NCI-H69 (cell line): Measurements from ENCODE around the gene TJP2.
"Not testable (repeated sequence)": the region's sequence is repeated elsewhere in the genome, so short reads cannot be mapped to it uniquely, and the experiment has no call there.

ENCODE experiments used
- DNase-seq: peaks from one replicate; lab custom pipeline; 2025; lab: John Stamatoyannopoulos, UW

TJP2 gene

DNA sequence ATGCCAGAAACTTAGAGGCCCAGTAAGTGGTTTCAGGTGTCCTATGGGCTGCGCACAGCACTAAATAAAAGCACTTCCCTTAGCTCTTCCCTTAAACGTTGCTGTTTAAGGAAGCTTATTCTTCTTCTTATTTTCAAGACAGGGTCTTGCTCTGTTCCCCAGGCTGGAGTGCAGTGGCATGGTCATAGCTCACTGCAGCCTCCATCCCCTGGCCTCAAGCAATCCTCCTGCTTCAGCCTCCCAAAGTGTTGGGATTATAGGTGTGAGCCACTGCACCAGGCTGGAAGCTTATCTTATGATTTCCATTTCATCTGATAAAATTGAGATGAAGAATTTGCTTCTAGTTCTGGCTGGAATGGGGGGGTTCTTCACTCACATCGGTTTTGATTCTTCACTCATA is 15.6 kb upstream of the TJP2 start:
- no peak for DNase-seq

DNA sequence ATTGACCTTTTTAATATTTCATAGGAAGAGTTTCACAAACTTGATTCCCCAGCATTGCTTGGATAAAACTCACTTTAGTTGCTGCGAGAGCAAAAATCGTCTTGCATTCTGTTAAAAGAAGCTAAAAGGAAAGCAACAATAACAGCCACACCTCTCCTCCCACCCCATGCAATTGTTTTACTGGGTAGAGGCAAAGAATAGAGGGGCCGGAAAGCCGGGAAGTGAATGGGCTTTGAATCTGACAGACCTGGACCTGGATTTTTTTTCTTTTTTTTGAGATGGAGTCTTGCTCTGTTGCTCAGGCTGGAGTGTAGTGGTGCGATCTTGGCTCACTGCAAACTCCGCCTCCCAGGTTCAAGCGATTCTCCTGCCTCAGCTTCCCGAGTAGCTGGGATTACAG is 9.5 kb upstream of the TJP2 start:
- not testable (repeated sequence) for DNase-seq

DNA sequence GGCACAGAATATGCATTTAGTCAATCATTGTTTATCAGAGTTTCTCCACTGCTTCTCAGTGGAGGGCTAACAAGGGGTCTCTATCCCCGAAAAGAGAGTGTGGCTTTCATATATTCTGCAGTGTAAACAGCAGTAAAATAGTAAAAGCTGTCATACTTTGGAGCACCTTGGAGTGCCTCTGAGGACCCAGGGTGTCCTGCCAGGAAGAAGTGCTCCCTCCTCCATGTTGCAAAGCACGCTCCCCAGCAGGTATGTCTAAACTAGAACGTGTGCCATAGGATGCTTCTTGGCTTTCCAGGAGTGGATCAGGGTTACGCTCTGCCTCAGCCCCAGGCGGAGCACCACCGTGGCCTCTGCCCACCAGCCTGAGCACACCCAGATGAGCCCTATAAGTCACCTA is 8.5 kb upstream of the TJP2 start:
- no peak for DNase-seq

DNA sequence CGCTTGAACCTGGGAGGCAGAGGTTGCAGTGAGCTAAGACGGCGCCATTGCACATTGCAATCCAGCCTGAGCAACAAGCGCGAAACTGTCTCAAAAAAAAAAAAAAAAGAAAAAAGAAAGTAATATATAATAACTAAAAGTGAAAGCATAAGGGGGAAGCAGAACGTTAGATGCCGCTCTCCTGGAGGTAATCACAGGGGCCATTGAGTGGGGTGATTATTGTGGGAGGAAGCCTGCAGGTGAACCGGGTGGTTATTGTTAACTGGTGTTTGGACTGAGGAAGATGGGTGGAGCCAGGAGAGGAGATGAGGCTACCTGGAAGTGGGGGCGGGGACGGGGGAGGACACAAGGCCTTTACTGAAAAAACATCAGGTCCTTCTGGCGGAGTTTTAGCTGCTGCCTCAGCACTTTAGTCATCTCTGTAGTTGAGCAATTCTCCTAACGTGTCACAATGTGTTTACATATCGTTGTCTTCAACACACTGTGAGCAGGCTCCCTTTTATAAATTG is 5.3 kb upstream of the TJP2 start:
- peak; percentile 91 for DNase-seq

DNA sequence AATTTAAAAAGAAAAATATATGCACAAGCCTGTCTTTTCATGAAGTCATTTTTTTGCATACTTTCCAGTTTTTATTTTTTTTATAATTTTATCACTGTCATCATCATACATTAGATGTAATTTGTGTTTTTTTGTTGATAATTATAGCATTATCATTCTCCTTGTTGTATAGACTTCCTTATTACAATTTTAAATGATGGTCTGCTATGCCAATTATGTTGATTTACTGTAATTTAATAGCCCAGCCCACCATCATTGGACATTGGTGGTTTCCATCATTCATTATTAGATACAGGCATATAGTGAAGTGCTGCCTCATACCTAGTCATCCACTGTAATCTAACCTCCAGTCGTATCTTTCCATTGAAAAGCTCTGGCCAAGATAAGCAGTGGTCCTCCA is 3.8 kb upstream of the TJP2 start:
- DNase-seq: no peak

DNA sequence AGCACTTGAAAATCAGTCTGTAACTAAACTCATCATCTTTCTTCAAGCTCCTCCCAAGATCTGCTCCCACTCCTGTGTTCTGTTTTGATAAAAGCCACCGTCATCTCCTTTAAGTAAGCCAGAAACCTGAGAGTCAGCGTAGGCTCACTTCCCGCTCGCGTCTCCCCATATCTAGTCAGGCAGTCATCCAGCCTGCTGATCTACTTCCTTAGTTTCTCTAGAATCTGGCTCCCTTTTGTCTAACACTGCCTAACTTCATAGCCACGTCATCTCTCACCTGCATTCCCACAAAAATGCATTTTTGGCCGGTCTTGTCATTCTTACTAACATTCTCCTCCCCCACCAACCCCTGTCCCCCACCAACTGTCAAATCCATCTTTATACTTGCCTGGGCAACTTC is 3.0 kb upstream of the TJP2 start:
- no peak for DNase-seq

DNA sequence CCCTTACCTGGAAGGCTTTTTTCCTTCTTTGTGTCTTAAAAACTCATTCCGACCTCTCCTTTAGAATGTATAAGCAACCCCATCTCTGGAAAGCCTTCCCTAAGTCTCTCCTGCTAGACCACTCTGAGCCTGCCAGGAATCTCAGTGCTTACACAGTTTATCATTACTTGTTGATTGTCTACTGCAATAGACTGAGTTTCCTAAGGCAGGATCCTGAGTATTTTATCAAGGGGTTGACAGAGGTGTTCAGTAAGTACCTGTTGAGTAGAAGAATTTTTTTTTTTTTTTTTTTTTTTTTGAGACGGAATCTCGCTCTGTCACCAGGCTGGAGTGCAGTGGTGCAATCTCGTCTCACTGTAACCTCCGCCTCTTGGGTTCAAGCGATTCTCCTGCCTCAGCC is 2.6 kb upstream of the TJP2 start:
- no peak for DNase-seq

DNA sequence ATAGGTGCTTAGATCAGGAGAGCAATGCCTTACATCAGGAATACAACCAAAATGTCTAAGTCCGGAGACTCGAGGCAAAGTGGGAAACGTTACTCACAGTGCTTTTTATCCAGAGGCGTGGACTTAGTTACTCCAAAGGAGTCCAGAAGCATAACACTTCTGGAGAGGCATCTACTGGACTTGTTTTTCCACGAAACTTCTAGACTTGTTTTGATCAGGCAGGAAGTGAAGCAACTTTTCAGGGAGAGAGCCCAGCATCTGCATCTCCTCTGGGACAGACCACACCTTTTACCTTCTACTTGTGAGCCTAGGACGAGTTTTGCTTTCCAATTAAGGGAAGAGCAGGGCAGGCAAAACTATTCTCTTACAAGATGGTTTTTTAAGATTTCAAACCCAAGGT is 1.2 kb upstream of the TJP2 start:
- no peak for DNase-seq

DNA sequence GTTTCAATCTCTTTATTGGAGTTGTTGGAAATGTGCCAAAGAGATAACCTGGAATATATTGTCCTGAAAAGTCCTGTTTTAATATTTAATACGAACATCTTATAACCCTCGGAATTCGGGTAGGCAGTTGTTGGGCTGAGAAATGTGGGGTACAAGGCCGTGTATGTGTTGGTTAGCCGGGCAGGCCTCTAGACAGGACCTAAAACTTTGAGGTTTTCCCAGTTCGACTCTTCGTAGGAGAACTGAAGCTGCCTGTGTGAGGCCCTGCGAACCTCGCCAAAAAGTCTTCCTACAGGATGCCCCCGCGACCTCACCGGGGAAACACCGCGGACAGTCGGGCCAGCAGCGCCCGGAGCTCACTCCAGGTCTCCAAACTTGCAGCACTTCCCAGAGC is 583 bp upstream of the TJP2 start:
- DNase-seq: no peak

DNA sequence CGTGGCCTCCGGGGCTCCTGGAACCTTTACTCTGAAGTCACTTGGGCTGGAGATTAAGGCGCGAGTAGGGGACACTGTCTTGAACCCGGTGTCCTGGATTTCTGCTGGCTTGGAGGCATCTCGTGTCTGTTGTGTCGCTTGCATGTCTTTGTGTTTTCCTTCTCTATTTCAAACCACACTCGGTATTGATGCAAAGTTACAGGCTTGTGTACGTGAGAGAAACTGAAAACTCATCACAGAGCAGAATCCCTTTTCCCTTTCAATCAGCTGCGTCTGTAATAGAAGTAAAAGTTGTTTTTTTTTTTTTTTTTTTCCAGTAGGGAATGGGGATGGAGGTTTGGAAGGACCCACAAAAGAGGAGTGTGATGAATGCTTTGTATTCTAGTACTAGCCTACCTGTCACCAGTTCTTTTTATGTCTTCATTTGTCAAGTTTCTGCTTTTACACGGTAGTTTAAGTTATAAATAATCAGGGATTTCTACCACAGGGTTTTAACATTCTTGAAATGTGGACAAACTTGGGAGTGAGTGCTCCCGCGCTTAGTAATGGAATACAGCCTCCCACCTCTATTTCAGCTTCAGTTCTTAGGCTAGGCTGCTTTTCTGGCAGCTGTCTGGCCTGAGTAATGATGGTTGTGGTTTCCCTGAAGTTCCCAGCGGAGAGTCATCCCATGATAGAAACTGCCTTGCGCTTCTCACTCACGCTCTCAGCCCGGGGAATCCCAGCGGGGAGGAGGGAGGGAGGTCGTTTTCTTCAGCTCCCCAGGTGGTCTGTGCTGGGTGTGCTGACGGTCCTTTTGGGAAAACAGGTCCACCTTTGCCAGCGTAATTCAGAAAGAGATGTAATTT is 763 bp downstream of the TJP2 start:
- peak; percentile 36 for DNase-seq

DNA sequence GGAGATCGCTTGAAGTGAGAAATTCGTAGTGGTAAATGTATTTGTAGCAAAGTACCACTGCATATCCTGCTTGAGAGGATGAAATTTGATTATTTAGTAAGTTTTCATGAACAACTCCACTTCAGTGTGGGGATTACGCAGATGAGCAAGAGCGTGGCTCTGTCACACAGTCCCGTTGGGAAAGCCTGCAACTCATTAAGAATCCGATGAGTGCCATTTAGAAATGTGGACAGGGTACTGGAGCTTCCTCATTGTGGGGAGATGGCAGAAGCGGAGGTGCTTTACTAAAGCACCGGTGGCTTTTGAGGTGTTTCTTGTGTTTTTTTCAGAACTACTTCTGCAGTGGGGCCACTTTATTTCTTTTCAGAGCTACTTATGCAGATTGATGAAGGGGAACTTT is 1.4 kb downstream of the TJP2 start:
- DNase-seq: no peak

DNA sequence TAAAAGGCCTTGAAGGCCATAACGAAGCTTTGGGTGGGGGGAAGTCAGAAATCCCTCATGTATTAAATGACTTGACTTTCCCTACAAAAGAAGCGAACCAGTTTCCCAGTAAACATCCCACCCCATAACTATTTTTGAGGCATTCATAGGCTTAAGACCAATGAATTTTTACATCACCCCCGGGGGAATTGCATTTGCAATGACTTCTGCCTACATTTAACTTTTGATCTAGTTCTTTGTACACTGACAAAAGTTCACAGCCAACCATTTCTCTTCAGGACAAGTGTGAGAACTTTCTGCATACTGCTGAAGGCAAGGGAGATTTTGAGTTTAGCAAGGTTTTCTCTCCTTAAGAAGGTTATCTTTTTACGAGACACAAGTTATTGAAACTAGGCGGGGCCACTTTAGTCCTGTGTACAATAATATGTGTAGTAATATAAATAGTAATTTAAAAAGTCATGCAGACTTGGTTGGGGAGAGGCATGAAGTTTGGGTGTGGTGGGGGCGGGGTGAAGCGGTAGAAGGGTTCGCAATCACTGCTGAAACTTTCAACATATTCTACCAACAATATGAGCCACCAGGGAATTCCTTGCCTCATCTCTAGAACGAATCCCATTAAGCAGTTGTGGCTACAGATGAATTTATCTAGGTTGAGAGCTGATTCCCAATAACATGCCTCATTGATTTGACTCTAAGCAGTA is 2.5 kb downstream of the TJP2 start:
- no peak for DNase-seq

DNA sequence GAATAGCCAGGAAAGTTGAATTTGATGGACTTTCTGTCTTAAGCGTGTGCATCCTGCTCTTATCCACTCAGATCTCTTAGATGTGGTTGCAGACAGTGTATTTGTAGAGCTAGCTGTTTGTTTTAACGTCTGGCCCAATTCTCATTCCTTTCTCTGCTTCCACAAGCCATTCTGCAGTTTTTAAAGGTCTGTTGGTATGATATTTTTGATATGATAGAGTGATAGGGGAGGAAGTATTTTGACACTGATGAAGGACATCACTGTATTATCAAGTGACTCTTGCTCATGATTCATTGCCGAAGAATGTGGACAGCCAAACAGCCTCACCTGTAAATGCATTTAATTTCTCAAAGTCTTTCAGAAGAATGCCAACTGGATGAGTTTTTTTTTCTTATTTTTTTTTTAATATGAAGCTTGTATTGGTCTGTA is 4.5 kb downstream of the TJP2 start:
- no peak for DNase-seq

DNA sequence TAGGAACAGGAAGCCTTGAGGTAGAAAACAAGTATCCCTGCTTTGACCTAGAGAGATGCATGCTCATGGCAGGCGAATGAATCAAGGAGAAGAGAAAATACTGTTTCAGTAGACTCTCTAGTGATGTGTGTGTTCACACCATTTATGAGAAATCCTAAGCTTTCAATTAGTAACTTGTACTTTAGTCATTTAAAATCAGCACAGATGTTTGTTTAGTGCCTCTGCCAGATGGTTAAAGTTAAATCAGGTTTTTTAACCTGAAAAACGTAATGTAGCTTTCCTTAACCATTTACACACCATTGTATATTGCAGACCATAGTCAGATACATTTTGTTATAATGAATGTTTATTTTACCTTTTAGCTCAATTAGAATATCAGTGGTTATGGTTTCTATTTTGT is 5.0 kb downstream of the TJP2 start:
- peak; percentile 8 for DNase-seq

DNA sequence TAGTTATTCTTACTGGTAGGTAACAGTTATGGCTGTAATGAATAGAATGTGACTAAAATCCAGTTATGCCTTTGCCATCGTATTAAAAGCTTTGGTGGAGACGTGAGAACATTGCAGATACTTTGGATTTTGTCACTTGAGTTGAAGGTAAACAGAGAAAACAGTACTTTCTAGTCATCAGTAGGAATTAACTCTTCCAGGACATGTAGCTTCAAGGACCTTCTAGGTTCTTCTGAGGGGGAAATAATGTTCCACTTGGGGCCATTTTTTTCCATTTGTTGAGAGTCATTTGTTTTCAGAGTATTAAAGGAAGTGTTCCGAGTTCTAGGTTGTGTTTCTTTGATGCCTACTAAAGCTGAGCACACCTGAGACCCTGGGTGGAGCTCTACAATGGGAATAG is 6.1 kb downstream of the TJP2 start:
- no peak for DNase-seq

DNA sequence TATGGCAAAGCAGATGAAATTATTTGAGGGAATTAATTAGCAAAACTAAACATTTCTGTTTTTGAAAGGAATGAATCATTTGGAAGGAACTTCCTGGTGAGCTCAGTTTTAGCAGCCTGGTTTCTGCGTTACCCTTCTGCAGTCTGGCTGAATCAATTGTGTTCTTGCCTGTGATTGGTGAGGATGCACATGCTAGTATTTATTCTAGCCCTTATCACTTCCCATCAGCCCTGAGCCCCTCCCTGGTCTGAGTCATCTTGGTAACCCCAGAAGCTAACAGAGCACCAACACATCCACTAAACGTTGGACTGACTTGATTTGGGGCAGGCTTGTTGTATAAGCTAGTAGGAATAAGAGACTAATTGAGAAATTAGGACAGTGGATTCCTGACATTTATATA is 6.6 kb downstream of the TJP2 start:
- peak; percentile 8 for DNase-seq

DNA sequence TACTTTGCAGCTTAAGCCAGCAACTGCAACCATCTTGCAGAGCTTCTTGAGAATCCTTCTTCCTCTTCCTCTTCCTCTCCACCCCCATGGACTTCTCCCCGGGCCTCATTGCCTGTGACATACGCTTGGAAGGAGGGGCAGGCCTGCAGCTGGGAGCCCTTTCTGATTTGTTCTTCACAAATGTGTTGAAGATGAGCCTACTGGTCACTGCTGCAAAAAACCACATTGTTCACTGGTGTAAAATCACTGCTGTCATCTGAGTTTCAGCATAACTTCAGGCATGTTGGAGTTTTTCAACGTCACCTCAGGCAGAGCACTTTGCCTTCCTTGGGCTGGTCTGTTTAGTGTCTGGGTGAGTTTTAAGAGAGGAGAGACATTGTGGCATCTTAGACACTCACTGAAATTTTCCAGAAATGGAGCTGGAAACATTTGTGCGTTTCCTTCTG is 7.9 kb downstream of the TJP2 start:
- no peak for DNase-seq

DNA sequence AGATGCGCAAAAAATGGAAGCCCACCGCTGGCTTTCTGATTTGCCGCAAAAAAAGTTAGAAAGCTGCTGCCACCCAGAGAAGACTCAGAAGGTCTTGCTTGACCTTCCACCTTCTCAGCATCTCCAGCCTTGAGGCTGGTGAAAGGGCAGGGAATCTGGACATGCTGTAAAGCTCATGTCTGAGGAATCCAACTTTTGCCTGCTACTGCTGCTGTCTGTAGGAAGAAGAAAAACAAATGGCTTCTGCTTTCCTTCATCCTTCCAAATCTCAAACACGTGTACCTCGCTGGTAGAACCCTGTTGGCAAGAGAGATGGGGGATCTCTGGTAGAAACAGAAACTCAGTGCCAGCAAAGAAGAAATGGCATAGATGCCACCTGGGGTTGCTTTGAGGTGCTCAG is 10.2 kb downstream of the TJP2 start:
- DNase-seq: no peak

DNA sequence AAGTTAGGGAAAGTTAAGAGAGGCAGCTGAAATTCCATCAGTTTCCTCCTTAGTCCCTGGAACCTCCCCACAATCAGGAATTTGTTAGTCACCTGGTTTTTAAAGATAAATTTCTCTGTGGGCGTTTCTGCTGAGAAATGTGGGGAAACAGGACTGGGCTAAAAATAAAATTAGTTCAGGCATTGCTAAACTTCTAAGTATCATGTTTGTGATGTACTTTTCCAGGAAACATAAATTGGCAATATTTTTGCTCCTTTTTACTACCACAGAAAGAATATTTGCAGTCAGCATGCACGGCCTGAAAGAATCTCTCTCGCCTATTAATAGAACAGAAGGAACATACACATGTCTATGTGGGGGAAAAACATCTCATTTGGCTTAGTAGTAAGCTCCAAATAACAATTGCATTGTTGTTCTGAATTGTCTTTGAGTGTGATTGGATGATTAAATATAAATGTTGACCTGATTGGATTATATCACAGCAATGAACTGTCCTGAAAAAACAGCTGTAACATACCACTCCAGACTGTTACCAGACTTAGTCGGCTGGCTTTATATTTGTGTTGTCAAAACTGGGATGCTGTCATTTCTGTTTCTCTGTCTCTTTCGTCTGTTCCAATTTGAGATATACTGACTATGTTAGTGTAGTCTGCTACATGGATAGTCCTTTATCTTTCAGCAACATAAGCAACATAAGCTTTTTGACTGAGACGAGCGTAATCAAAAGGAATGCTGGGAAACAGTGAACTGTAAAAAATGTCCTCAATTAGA is 12.9 kb downstream of the TJP2 start:
- no peak for DNase-seq

DNA sequence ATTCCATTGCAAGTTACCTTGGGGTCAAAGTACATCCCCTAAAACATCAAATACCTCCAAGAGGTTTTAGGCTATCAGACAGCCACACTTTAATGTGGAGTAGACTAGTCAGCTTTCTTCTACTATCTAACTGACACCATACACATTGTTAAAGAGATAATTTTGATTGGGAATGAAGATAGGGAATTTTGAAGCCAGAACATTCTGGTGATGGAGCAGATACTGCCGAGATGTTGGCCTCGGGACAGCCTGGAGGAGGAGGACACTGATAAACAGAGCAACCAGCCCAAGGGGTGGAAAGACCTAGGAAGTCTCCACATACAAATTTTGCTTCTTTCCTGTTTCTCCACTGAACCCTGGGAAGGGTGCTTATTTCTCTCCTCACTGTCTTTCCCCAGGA is 14.9 kb downstream of the TJP2 start:
- no peak for DNase-seq

DNA sequence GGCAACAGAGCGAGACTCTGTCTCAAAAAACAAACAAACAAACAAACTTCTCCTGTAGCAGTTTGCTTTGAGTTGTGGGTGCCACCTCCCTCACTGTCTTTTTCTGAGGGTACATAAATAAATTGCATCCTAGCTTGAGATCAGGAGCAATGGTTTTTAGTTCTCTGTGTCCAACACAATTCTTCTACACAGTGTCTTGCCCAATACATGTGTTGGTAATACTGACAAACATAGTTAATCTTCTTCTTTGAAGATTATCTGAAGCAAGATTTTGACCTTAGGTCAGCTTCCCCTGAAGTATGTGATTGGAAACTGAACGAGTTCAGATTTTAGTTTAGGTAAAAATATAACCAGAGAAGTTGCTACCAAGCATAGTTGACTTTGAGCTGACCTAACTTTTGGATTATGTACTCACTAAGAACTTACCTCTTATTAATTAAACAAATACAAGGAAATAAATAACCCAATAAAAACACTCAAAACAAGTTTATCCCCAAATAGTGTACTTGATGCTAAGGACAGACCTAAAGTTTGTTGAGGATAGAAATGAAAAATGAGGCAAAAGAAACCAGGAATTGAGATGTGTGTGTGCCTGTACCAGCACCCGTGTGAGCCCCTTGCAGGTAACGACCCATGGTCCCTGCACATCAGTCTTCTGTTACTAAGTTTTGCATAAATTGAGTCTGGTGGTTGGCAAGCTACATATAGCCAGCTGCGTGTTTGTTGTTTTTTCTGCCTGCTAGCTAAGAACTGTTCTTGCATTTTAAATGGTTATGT is 16.2 kb downstream of the TJP2 start:
- no peak for DNase-seq

DNA sequence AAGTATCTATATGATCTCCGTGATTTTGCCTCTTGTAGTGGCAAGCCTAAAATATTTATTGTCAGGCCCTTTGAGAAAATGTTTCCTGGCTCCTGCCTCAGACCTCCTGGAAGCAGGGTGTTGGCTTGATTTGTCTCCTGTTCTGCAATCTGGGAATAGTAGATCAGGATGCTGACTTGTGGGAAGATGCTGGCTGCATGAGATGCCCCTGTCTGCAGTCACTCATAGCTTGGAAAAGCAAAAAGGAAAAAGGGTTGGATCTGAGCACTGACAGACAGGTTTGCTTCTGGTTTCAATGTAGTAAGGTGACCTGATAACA is 16.7 kb downstream of the TJP2 start:
- DNase-seq: no peak
